ENCODE measurements around the gene NEK5.

NEK5 gene

DNA sequence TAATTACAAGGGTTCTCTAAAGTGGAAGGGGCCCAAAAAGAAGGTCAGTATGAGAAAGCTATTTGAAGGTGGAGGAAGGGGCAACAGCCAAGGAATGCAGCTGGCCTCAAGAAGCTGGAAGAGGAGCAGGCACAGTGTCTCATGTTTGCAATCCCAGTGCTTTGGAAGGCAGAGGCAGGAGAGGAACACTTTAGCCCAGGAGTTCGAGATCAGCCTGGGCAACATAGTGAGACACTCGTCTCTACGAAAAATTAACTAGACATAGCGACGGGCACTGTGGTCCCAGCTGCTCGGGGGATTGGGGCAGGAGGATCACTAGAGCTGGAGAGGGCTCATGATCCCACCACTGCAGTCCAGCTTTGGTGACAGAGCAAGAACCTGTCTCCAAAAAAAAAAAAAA lies 31.2 kb upstream of the NEK5 start:
- Mint-ChIP-seq H3K27me3 (no peaks in the 10 kb centered on the region), H3K9me3 (no peaks in the 10 kb centered on the region), H3K27ac (peak overlapping the region; percentile 90 to 91), H3K4me3 (peak overlapping the region; percentile 81 to 83), H3K4me1 (ENCODE audit: low read depth in 2 of 2) (peaks cover 18 to 28% of the 10 kb centered on the region in 2 donors), H3K36me3 (ENCODE audit: insufficient read depth) (no peaks in the 10 kb centered on the region)
- ATAC-seq (replicated peaks) (no peak), DNase-seq (no peak)

DNA sequence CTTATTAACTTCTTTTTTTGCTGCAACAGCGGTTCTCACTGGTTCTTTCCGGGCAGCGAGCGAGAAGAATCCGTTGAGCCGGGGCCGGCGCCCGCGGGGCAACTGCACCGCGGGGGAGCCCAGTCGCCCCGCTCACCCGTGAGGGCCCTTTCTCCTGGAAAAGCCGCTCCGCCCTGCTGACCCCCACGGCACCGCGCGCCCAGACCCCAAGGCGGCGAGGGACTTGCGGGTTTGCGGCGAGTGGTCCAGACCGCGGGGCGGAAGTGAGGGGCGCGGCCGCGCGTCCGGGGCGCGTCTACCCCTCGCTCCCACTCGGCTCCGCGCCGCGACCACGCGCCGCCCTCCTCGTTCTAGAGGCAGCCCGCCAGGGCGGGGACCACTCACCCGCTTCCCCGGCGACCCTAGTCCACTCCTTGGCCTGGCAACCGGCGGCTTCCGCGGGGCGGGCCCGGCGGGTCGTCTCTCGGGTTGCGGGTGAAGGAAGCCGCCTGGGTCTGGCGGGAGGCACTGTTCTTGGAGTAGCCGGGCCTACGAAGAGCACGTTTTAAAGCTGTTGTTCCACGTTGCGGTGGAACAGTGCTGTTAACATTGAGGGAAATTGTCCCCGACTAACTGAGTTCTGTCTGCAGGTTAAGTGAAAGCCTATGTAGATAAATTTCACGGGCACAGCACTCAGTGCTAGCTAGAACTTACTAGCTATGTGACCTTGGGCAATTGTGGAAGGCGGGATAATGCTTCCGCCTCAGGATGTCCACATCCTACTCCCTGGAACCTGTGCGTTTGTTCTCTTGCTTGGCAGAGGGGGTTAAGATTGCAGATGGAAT lies 30.5 kb upstream of the NEK5 start, which contains the start of gene NEK3:
Gene NEK3, minus strand, starts transcription at position 439 of the 824 bp plus-strand sequence. CDS start 3,406 bp downstream, outside the sequence.
- Mint-ChIP-seq H3K4me3 (peak within 1 kb of the TSS; percentile 81 to 83), H3K36me3 (ENCODE audit: insufficient read depth) (no peaks in the 10 kb centered on the region), H3K27me3 (no peaks in the 10 kb centered on the region), H3K4me1 (ENCODE audit: low read depth in 2 of 2) (peaks cover 18 to 28% of the 10 kb centered on the region in 2 donors), H3K27ac (peak within 1 kb of the TSS; percentile 90 to 91), H3K9me3 (no peaks in the 10 kb centered on the region)
- peak; percentile 33 to 48 (median 47) for DNase-seq
- ATAC-seq (replicated peaks): peak; percentile 88

DNA sequence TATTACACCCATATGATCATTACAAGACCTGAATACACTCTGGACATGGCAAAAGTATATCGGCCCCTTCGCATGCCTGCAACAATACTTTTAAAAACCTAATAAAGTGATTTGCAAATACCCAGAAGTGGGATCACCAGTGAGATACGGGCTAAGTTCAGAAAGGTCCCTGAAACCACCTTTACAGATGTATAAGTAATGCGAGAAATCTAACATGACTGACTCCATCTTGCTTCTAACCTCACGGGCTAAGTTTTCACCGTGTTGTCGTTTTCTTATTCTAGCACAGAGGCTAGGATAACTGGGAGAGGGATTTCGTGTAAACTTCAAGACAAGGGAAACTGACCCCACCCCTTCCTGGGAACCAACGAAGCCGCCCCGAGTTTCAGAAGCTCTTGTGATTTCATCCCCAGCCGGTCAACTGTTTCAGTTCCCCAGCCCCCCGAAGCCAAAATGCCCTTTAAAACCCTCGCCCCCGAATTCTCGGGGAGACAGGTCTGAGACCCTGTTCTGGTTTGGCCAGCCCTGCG lies 29.8 kb upstream of the NEK5 start:
- H3K4me3 Mint-ChIP-seq: peak overlapping the region; percentile 81 to 83
- H3K27ac Mint-ChIP-seq: peak overlapping the region; percentile 80 to 90
- no peak for ATAC-seq (replicated peaks)
- H3K36me3 Mint-ChIP-seq (ENCODE audit: insufficient read depth): no peaks in the 10 kb centered on the region
- peaks cover 18 to 28% of the 10 kb centered on the region in 2 donors for H3K4me1 Mint-ChIP-seq (ENCODE audit: low read depth in 2 of 2)
- no peaks in the 10 kb centered on the region for H3K27me3 Mint-ChIP-seq
- no peaks in the 10 kb centered on the region for H3K9me3 Mint-ChIP-seq
- DNase-seq: peak in 1 of 3 experiments; percentile 1

DNA sequence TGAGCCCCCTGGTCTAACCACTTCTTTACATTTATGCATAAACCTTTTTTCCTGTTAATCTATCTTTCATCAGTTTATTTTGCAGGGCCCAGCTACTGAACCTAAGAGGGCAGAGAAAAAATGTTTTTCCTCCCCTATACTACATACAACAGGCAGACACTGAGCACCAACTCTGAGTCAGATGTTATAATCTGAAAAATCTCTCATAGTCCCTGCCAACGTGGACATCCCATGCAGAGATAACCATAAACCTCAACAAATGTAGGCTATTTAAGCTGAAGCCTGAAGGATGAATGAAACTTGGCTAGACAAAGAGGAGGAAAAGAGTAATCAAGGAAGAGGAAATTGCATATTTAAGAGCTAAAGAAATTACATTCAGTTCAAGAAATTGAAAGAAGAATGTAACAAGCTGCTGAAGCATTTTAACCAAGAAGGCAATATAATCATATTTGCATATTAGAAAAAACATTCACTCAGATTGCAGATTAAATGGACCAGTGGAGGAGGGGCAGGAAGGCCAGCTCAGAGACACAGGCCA lies 27.9 kb upstream of the NEK5 start:
- H3K27me3 Mint-ChIP-seq: no peaks in the 10 kb centered on the region
- no peaks in the 10 kb centered on the region for H3K36me3 Mint-ChIP-seq (ENCODE audit: insufficient read depth)
- H3K9me3 Mint-ChIP-seq: no peaks in the 10 kb centered on the region
- H3K27ac Mint-ChIP-seq: peak overlapping the region in 1 of 2 donors; percentile 0
- H3K4me3 Mint-ChIP-seq: no peak overlapping the region
- no peak for ATAC-seq (replicated peaks)
- H3K4me1 Mint-ChIP-seq (ENCODE audit: low read depth in 2 of 2): peaks cover 18 to 28% of the 10 kb centered on the region in 2 donors
- DNase-seq: no peak

DNA sequence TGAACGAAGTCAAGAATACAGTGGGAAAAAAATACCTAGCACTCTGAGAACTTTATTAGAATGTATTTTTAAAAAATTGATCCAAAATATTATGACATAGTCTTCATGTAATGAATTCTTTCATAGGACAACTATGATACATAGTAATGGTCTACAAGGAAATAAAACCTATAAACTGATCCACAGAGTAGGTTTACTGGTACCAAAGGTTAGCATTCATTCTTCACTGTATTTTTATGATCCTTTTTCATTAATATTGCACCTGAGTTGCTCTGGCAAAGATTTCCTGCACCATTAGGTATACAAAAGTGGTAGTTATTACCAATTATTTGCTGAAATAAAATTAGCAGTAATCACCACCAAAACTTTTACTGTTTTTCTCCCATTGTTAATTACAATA lies 26.3 kb upstream of the NEK5 start:
- H3K4me3 Mint-ChIP-seq: no peak overlapping the region
- DNase-seq (no peak), ATAC-seq (replicated peaks) (no peak)
- no peaks in the 10 kb centered on the region for H3K27me3 Mint-ChIP-seq
- H3K36me3 Mint-ChIP-seq (ENCODE audit: insufficient read depth): no peaks in the 10 kb centered on the region
- peaks cover 16 to 28% of the 10 kb centered on the region in 2 donors for H3K4me1 Mint-ChIP-seq (ENCODE audit: low read depth in 2 of 2)
- no peaks in the 10 kb centered on the region for H3K9me3 Mint-ChIP-seq
- no peak overlapping the region for H3K27ac Mint-ChIP-seq

DNA sequence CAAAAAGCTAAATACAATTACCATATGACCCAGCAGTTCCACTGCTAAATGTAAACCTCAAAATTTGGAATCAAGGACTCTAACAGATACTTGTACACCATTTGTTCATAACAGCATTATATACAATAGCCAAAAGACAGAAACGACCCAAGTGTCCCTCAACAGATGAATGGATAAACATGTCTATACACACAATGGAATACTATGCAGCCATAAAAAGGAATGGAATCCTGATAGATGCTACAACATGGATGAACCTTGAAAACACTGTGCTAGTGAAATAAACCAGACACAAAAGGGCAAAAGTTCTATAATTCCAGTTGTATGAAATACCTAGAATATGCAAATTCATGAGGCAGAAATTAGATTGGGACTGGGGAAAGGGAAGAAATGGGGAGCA lies 18.4 kb upstream of the NEK5 start:
- Mint-ChIP-seq H3K36me3 (ENCODE audit: insufficient read depth) (peaks cover 9% of the 10 kb centered on the region), H3K27ac (no peak overlapping the region), H3K9me3 (no peaks in the 10 kb centered on the region), H3K4me3 (no peak overlapping the region), H3K4me1 (ENCODE audit: low read depth in 2 of 2) (no peaks in the 10 kb centered on the region), H3K27me3 (no peaks in the 10 kb centered on the region)
- DNase-seq: no peak
- no peak for ATAC-seq (replicated peaks)

DNA sequence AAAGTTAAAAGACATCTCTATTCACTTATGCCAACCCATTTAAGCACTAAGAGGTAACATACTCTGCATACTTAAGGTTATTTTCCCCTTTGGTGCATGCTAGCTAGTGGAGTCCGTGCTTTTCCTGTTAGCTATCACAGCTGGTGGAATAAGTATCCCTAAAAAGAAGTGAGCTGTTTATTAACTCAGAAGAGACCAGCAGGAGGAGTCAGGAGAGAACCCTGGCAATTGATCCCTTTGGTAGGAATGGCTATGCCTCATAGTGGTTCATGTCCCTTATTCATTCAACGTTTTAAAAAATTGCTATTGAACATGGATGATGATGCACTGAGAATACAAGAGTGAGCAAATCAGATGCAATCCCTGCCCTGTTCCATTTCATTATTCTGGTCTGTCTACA lies 12.4 kb upstream of the NEK5 start:
- no peak overlapping the region for H3K27ac Mint-ChIP-seq
- H3K4me1 Mint-ChIP-seq (ENCODE audit: low read depth in 2 of 2): no peaks in the 10 kb centered on the region
- no peaks in the 10 kb centered on the region for H3K27me3 Mint-ChIP-seq
- DNase-seq (no peak), ATAC-seq (replicated peaks) (no peak)
- no peak overlapping the region for H3K4me3 Mint-ChIP-seq
- H3K36me3 Mint-ChIP-seq (ENCODE audit: insufficient read depth): no peaks in the 10 kb centered on the region
- no peaks in the 10 kb centered on the region for H3K9me3 Mint-ChIP-seq

DNA sequence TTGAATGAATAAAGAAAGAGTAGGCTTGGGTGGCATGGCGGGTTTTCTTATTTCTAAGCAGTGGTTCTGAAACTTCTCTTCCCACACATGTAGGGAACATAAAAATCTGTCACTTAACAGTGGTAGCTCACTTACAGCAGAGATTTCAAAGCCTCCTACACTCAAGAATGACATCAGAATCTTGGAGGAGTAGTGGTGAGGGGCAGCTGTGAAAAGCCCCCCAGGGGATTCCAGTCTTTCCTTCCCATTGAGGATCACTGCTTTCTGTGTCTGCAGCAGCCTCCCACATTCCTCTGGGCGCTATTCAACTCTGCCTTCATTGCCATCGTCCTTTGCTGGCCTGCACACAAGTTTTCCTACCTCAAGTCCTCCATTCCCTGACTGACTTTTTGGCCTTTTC lies 8.6 kb upstream of the NEK5 start:
- Mint-ChIP-seq H3K4me1 (ENCODE audit: low read depth in 2 of 2) (no peaks in the 10 kb centered on the region), H3K9me3 (no peaks in the 10 kb centered on the region), H3K4me3 (no peak overlapping the region), H3K27me3 (no peaks in the 10 kb centered on the region), H3K36me3 (ENCODE audit: insufficient read depth) (peaks cover 10% of the 10 kb centered on the region), H3K27ac (no peak overlapping the region)
- ATAC-seq (replicated peaks): no peak
- no peak for DNase-seq

DNA sequence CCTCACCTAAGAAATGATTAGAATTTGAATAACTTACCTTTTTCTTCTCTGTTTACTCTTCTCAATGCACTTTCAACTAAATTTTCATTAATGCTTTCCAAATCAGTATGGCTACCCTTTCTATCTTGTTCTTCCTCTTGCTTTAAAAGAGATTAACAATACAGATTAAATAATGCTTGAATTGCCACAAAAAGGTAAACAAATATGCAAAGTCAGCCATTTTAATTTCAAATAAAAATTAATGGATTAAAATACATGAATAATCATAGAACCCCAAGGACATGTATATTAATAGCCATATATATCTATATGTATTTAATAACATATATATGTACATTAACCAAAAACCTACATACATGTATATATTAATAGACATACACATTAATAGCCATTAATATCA lies 7.9 kb upstream of the NEK5 start:
- Mint-ChIP-seq H3K9me3 (no peaks in the 10 kb centered on the region), H3K4me3 (no peak overlapping the region), H3K36me3 (ENCODE audit: insufficient read depth) (peaks cover 10% of the 10 kb centered on the region), H3K27ac (no peak overlapping the region), H3K4me1 (ENCODE audit: low read depth in 2 of 2) (no peaks in the 10 kb centered on the region), H3K27me3 (no peaks in the 10 kb centered on the region)
- DNase-seq (no peak), ATAC-seq (replicated peaks) (no peak)

DNA sequence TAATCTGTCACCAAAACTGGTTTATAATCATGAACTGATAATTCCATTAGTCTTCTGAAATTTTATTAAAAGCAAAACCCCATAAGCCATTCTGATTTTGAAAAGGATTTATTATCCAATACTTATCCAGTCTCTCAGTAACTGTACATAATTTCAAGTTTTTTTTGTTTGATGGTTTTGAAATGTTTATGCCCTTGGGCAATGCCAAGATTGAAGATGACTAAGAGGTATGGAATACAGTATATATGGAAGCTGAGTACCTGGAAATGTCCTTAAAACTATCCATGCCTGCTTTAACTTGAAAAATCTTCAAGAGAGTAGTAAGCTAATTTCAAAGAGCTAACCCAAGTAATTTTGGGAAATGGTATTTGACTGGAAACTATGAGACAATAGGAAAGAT lies 1.8 kb upstream of the NEK5 start:
- Mint-ChIP-seq H3K4me1 (ENCODE audit: low read depth in 2 of 2) (peaks cover 7 to 12% of the 10 kb centered on the region in 2 donors), H3K36me3 (ENCODE audit: insufficient read depth) (peaks cover 10% of the 10 kb centered on the region), H3K27ac (no peak overlapping the region), H3K9me3 (no peaks in the 10 kb centered on the region), H3K27me3 (peaks cover 12 to 15% of the 10 kb centered on the region in 2 donors), H3K4me3 (no peak overlapping the region)
- no peak for ATAC-seq (replicated peaks)
- DNase-seq: no peak

DNA sequence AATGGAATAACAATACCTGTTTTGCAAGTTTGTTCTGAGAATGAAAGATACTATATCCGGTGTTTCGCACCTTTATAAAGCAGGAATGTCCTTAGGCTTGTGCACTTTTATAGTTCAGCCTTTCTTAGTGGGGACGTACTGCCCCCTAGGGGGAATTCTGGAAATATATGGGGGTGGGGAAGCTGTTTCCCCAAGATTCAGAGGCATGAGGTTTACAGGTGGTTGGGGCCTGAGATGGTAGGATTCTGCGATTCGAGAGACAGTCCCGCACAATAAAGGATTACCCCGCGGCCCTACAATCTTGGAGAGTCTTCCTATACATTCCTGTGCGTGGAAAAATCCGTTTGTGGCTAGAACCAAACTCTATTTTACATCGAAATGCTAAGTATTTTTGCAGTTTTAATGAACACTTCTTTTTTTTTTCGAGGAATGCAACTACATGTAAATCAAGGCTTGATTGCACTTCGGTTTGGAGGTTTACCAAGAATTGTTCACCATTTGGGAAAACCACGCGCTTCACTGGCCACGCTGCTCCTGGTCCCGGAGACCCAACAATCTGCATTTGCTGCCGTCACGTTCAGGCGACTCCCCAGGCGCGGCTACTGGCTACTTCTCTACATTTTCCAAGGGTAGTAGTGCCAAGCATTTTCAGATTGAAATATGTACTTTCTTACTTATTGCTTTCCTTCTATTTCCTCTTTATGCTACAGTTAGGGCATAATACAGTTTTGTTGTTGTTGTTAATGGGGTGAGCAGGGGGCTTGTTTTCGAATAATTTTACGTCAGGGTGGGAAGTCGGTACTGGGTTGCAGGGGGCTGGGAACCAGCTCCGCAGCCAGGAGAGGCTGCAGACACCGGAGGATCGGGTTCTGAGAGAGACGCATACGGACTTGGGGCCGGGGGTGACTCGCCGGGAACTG lies 830 bp downstream of the NEK5 start:
- Mint-ChIP-seq H3K36me3 (ENCODE audit: insufficient read depth) (no peaks in the 10 kb centered on the region), H3K9me3 (no peaks in the 10 kb centered on the region), H3K27me3 (peaks cover 12 to 15% of the 10 kb centered on the region in 2 donors), H3K27ac (no peak overlapping the region), H3K4me3 (peak overlapping the region; percentile 72 to 86), H3K4me1 (ENCODE audit: low read depth in 2 of 2) (peaks cover 7 to 12% of the 10 kb centered on the region in 2 donors)
- DNase-seq: peak; percentile 41 to 48 (median 45)
- ATAC-seq (replicated peaks): peak; percentile 62

DNA sequence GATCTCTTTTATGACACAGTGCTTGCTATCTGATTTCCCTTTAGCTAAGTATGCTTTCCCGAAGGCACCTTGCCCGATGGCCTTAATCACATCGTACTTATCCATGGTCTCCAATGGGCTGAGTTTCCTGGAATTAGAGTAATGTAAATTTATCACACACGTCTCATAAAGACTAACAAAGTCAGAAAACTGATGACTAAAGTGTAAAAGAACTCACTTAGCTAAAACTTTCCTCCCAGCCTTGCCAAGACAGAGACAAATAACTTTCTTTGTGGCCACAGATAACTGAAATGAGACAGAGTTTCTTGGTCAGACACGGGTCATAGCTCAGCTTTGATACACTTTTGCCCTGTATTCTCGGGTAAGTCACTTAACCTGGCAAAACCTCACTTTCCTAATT lies 1.5 kb downstream of the NEK5 start:
- H3K27ac Mint-ChIP-seq: no peak overlapping the region
- H3K27me3 Mint-ChIP-seq: peaks cover 12 to 15% of the 10 kb centered on the region in 2 donors
- H3K9me3 Mint-ChIP-seq: no peaks in the 10 kb centered on the region
- ATAC-seq (replicated peaks): no peak
- peak overlapping the region in 1 of 2 donors; percentile 86 for H3K4me3 Mint-ChIP-seq
- H3K36me3 Mint-ChIP-seq (ENCODE audit: insufficient read depth): no peaks in the 10 kb centered on the region
- H3K4me1 Mint-ChIP-seq (ENCODE audit: low read depth in 2 of 2): peaks cover 7 to 12% of the 10 kb centered on the region in 2 donors
- DNase-seq: no peak

DNA sequence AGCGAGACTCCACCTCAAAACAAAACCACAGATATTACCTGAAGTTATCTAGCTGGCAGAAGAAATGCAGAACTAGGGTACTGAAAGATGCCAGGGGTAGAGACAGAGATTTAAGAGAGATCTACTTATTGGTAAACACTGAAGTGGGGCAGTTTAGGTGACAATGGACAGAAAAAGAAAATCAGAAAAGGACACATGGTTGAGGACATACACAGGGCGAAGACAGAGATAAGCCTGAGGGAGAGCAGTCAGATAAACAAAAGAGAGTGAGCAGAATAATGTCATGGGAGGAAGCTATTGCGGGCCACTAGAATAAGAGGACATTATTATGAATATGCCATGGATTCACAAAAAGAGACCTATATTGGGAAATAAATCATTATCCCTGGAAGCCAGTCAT lies 3.3 kb downstream of the NEK5 start:
- ATAC-seq (replicated peaks): no peak
- Mint-ChIP-seq H3K36me3 (ENCODE audit: insufficient read depth) (no peaks in the 10 kb centered on the region), H3K27me3 (peaks cover 12 to 15% of the 10 kb centered on the region in 2 donors), H3K4me3 (no peak overlapping the region), H3K4me1 (ENCODE audit: low read depth in 2 of 2) (peaks cover 7 to 12% of the 10 kb centered on the region in 2 donors), H3K9me3 (no peaks in the 10 kb centered on the region), H3K27ac (no peak overlapping the region)
- no peak for DNase-seq
